GM18951 (cell line): ENCODE measurements around the gene MVK.

ENCODE experiments used
- POLR2A ChIP-seq: IDR thresholded peaks from 4 replicates; pipeline ENCODE4 v1.6.1; 2011; ENCODE audit warnings: mild to moderate bottlenecking; ENCODE audit not compliant: insufficient read length, insufficient read depth; ENCODE audit errors: extremely low read depth
- in situ Hi-C: fragments of 300-500 bp; cut with MboI; formaldehyde crosslinking; loops from one replicate; pipeline ENCODE4 v1.12.0; 2022; ENCODE audit warnings: low sequenced_read_pairs, mixed read lengths, inconsistent platforms; ENCODE audit not compliant: unreplicated experiment

The MVK gene

GRCh38 chr12:109605599-109606228 is 32.1 kb downstream of the MVK start:
- no peak for TF ChIP-seq POLR2A
- in situ Hi-C loops, result no loop called here

GRCh38 chr12:109606320-109607028 is 32.9 kb downstream of the MVK start:
- in situ Hi-C loops, result no loop called here
- TF ChIP-seq POLR2A, result no peak

- TF ChIP-seq POLR2A, result no peak
- in situ Hi-C loops, result no loop called here
Measured at GRCh38 chr12:109607618-109608017, 34.0 kb downstream of the MVK start.

- in situ Hi-C loops, result no loop called here
- no peak for TF ChIP-seq POLR2A
Measured at GRCh38 chr12:109608270-109608669, 34.7 kb downstream of the MVK start.

GRCh38 chr12:109608793-109609192 is 35.2 kb downstream of the MVK start:
- TF ChIP-seq POLR2A, result no peak
- in situ Hi-C loops, result no loop called here

- in situ Hi-C loops, result no loop called here
Measured at GRCh38 chr12:109609342-109609741, 35.7 kb downstream of the MVK start.

GRCh38 chr12:109610523-109610922 is 36.9 kb downstream of the MVK start:
- in situ Hi-C loops, result no loop called here
- TF ChIP-seq POLR2A, result no peak

More at GRCh38 chr12:109609342-109609741, 35.7 kb downstream of the MVK start:
- TF ChIP-seq POLR2A, result no peak

- no peak for TF ChIP-seq POLR2A
- in situ Hi-C loops, result no loop called here
Measured at GRCh38 chr12:109611223-109611622, 37.6 kb downstream of the MVK start.

GRCh38 chr12:109612003-109612402 is 38.4 kb downstream of the MVK start:
- TF ChIP-seq POLR2A, result no peak
- in situ Hi-C loops, result no loop called here

GRCh38 chr12:109612975-109613502 is 39.4 kb downstream of the MVK start:
- in situ Hi-C loops, result no loop called here
- no peak for TF ChIP-seq POLR2A

- in situ Hi-C loops, result no loop called here
- no peak for TF ChIP-seq POLR2A
Measured at GRCh38 chr12:109613649-109614455, 40.3 kb downstream of the MVK start.

GRCh38 chr12:109615556-109616229 is 42.1 kb downstream of the MVK start:
- TF ChIP-seq POLR2A, result no peak
- in situ Hi-C loops, result no loop called here

GRCh38 chr12:109617491-109617890 is 43.9 kb downstream of the MVK start:
- no peak for TF ChIP-seq POLR2A
- in situ Hi-C loops, result no loop called here
